ENCODE measurements around the gene FCHO2.
A peak's percentile ranks its signal among the peaks of the same experiment; 100 is the strongest.
"Not testable (repeated sequence)": the region's sequence is repeated elsewhere in the genome, so short reads cannot be mapped to it uniquely, and the experiment has no call there.

FCHO2 gene

GRCh38 chr5:72955768-72956323 lies at the start of gene FCHO2:
Gene FCHO2, plus strand, starts transcription at chr5:72956041. Its CDS starts 56 bp downstream, at chr5:72956097.
- Histone ChIP-seq H3K9me3 (ENCODE audit: control insufficient read depth, insufficient read depth, low read length) (no peaks in the 10 kb centered on the region), H3K27me3 (ENCODE audit: control insufficient read depth, insufficient read depth, low read length) (peaks cover 4% of the 10 kb centered on the region; the same call in 1 of the 2 replicates), H3K27ac (ENCODE audit: low read depth, low read length) (peak within 1 kb of the TSS; percentile 80), H3K9ac (ENCODE audit: low read depth, low read length) (peak within 1 kb of the TSS; percentile 83), H3K4me3 (ENCODE audit: low read depth, low read length) (peak within 1 kb of the TSS; percentile 94), H3K4me1 (ENCODE audit: control insufficient read depth, insufficient read depth, low read length) (peaks cover 25% of the 10 kb centered on the region), H3K36me3 (ENCODE audit: control insufficient read depth, insufficient read depth, low read length) (no peaks in the 10 kb centered on the region)

GRCh38 chr5:72906806-72907205 lies 49.0 kb upstream of the FCHO2 start:
- Histone ChIP-seq H3K36me3 (ENCODE audit: control insufficient read depth, insufficient read depth, low read length) (peaks cover 95% of the 10 kb centered on the region), H3K27ac (ENCODE audit: low read depth, low read length) (no peak overlapping the region), H3K4me1 (ENCODE audit: control insufficient read depth, insufficient read depth, low read length) (no peaks in the 10 kb centered on the region), H3K4me3 (ENCODE audit: low read depth, low read length) (no peak overlapping the region), H3K9ac (ENCODE audit: low read depth, low read length) (no peak overlapping the region), H3K27me3 (ENCODE audit: control insufficient read depth, insufficient read depth, low read length) (no peaks in the 10 kb centered on the region), H3K9me3 (ENCODE audit: control insufficient read depth, insufficient read depth, low read length) (no peaks in the 10 kb centered on the region)

DNA sequence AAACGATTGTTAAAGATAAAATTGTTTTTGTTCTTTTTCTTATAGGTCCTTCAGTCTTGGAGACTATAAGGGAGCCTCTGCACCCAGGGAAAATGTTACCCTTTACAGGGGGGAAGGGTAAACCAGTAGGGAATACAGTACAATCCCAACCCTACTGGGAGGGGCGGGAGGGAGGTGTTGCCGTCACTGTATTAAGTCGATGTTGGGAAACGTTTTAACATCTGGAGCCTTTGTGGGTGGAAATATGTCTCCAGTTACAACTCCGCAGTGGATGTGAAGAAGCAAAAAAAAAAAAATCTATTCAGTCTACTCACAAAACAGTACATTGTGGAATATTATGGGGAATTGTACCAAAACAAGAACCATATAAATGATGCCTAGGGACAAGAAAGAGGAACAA lies 47.2 kb upstream of the FCHO2 start:
- Histone ChIP-seq H3K36me3 (ENCODE audit: control insufficient read depth, insufficient read depth, low read length) (peaks cover 77% of the 10 kb centered on the region), H3K27me3 (ENCODE audit: control insufficient read depth, insufficient read depth, low read length) (no peaks in the 10 kb centered on the region), H3K9ac (ENCODE audit: low read depth, low read length) (no peak overlapping the region), H3K27ac (ENCODE audit: low read depth, low read length) (no peak overlapping the region), H3K9me3 (ENCODE audit: control insufficient read depth, insufficient read depth, low read length) (no peaks in the 10 kb centered on the region), H3K4me1 (ENCODE audit: control insufficient read depth, insufficient read depth, low read length) (no peaks in the 10 kb centered on the region), H3K4me3 (ENCODE audit: low read depth, low read length) (no peak overlapping the region)

- Histone ChIP-seq H3K9me3 (ENCODE audit: control insufficient read depth, insufficient read depth, low read length) (no peaks in the 10 kb centered on the region), H3K9ac (ENCODE audit: low read depth, low read length) (no peak overlapping the region), H3K27ac (ENCODE audit: low read depth, low read length) (no peak overlapping the region), H3K27me3 (ENCODE audit: control insufficient read depth, insufficient read depth, low read length) (no peaks in the 10 kb centered on the region), H3K4me1 (ENCODE audit: control insufficient read depth, insufficient read depth, low read length) (no peaks in the 10 kb centered on the region; the same call in 1 of the 2 replicates), H3K36me3 (ENCODE audit: control insufficient read depth, insufficient read depth, low read length) (no peaks in the 10 kb centered on the region; the same call in 1 of the 2 replicates), H3K4me3 (ENCODE audit: low read depth, low read length) (no peak overlapping the region)
Observed at GRCh38 chr5:72917371-72917776, 38.5 kb upstream of the FCHO2 start.

DNA sequence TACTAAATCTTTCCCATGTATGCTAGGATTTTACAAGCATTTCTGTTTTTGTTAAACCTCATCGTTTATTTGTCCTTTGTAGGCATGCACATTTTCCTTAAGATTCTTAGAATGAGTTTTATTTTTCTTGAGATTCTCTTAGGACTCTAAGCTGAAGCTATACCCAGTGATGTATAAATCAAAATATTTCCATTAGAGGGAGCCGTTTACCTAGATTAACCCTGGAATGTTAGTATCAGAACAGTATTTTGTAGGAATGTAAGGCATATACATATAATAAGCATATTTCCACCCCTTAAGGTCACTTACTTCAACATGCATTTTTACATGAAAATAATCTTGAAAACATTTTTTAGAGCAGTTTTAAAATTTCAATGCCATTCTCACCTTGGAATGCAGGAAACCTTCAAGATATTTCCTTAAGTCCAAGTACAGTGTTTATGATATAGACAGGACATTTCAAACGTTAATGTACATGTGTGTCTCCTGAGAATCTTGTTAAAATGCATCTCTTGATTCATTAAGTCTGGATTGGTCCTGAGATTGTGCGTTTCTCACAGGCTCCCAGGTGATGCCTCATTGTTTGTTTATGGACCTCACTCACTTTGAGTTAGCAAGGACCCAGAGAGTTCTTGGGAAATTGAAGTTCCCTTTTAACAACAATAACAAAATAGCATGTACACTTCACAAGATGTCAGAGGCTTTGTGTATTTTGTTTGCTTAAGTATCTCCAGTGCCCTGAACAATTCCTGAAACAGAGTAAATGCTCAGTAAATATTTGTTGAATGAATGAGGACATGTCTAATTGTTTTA lies 34.9 kb upstream of the FCHO2 start:
- no peaks in the 10 kb centered on the region for H3K36me3 ChIP-seq (ENCODE audit: control insufficient read depth, insufficient read depth, low read length)
- no peaks in the 10 kb centered on the region; the same call in 1 of the 2 replicates for H3K9me3 ChIP-seq (ENCODE audit: control insufficient read depth, insufficient read depth, low read length)
- no peaks in the 10 kb centered on the region; the same call in 1 of the 2 replicates for H3K4me1 ChIP-seq (ENCODE audit: control insufficient read depth, insufficient read depth, low read length)
- H3K27ac ChIP-seq (ENCODE audit: low read depth, low read length): no peak overlapping the region
- no peak overlapping the region for H3K4me3 ChIP-seq (ENCODE audit: low read depth, low read length)
- no peak overlapping the region for H3K9ac ChIP-seq (ENCODE audit: low read depth, low read length)
- no peaks in the 10 kb centered on the region for H3K27me3 ChIP-seq (ENCODE audit: control insufficient read depth, insufficient read depth, low read length)

DNA sequence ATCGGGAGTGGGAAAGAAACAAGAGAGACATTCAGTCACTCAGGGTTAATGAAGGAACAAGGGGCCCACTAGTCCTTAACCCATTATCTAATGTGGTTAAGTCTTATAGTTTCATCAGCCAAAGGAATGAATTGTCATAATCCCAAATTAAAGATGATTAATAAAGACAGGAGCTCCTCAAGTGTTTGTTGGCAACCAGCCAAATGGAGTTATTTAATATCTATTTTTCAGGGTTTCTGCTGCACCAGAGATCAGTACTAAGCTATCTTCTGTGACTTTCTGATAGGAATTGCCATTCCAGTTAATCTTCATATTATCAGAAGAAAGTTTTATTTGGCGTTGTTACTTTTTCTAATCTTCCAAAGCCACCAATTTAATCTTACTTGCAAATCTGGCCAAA lies 34.0 kb upstream of the FCHO2 start:
- H3K4me3 ChIP-seq (ENCODE audit: low read depth, low read length): no peak overlapping the region
- no peak overlapping the region for H3K27ac ChIP-seq (ENCODE audit: low read depth, low read length)
- H3K27me3 ChIP-seq (ENCODE audit: control insufficient read depth, insufficient read depth, low read length): no peaks in the 10 kb centered on the region
- H3K9ac ChIP-seq (ENCODE audit: low read depth, low read length): no peak overlapping the region
- no peaks in the 10 kb centered on the region; the same call in 1 of the 2 replicates for H3K4me1 ChIP-seq (ENCODE audit: control insufficient read depth, insufficient read depth, low read length)
- no peaks in the 10 kb centered on the region for H3K36me3 ChIP-seq (ENCODE audit: control insufficient read depth, insufficient read depth, low read length)
- H3K9me3 ChIP-seq (ENCODE audit: control insufficient read depth, insufficient read depth, low read length): no peaks in the 10 kb centered on the region; the same call in 1 of the 2 replicates

DNA sequence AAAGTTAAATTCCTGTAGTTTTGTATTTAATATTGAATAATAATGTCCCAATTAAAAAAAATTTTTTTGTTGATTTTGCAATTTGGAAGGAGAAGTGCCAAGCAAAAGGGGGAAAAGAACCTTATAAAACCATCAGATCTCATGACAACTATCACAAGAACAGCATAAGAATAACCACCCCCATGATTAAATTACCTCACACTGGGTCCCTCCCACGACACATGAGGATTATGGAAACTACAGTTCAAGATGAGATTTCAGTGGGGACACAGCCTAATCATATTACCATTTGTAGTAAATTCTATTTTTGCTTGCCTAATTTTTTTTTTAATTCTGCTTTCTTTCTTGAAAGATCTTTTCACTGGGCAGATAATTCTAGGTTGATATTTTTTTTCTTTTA lies 33.4 kb upstream of the FCHO2 start:
- H3K9me3 ChIP-seq (ENCODE audit: control insufficient read depth, insufficient read depth, low read length): no peaks in the 10 kb centered on the region; the same call in 1 of the 2 replicates
- H3K27ac ChIP-seq (ENCODE audit: low read depth, low read length): no peak overlapping the region
- no peak overlapping the region for H3K4me3 ChIP-seq (ENCODE audit: low read depth, low read length)
- H3K36me3 ChIP-seq (ENCODE audit: control insufficient read depth, insufficient read depth, low read length): no peaks in the 10 kb centered on the region
- H3K9ac ChIP-seq (ENCODE audit: low read depth, low read length): no peak overlapping the region
- peaks cover under 1% of the 10 kb centered on the region; the same call in 1 of the 2 replicates for H3K4me1 ChIP-seq (ENCODE audit: control insufficient read depth, insufficient read depth, low read length)
- H3K27me3 ChIP-seq (ENCODE audit: control insufficient read depth, insufficient read depth, low read length): no peaks in the 10 kb centered on the region

GRCh38 chr5:72925336-72926010 lies 30.4 kb upstream of the FCHO2 start:
- H3K9me3 ChIP-seq (ENCODE audit: control insufficient read depth, insufficient read depth, low read length): no peaks in the 10 kb centered on the region; the same call in 1 of the 2 replicates
- H3K27ac ChIP-seq (ENCODE audit: low read depth, low read length): no peak overlapping the region
- no peak overlapping the region for H3K4me3 ChIP-seq (ENCODE audit: low read depth, low read length)
- no peaks in the 10 kb centered on the region for H3K36me3 ChIP-seq (ENCODE audit: control insufficient read depth, insufficient read depth, low read length)
- H3K4me1 ChIP-seq (ENCODE audit: control insufficient read depth, insufficient read depth, low read length): peaks cover 5% of the 10 kb centered on the region; the same call in 1 of the 2 replicates
- no peak overlapping the region for H3K9ac ChIP-seq (ENCODE audit: low read depth, low read length)
- H3K27me3 ChIP-seq (ENCODE audit: control insufficient read depth, insufficient read depth, low read length): no peaks in the 10 kb centered on the region

- H3K4me1 ChIP-seq (ENCODE audit: control insufficient read depth, insufficient read depth, low read length); H3K27me3 ChIP-seq (ENCODE audit: control insufficient read depth, insufficient read depth, low read length); H3K9me3 ChIP-seq (ENCODE audit: control insufficient read depth, insufficient read depth, low read length); H3K4me3 ChIP-seq (ENCODE audit: low read depth, low read length); H3K9ac ChIP-seq (ENCODE audit: low read depth, low read length); H3K36me3 ChIP-seq (ENCODE audit: control insufficient read depth, insufficient read depth, low read length); H3K27ac ChIP-seq (ENCODE audit: low read depth, low read length): not testable (repeated sequence)
Observed at GRCh38 chr5:72932686-72933085, 23.2 kb upstream of the FCHO2 start.

GRCh38 chr5:72934953-72935725 lies 20.7 kb upstream of the FCHO2 start:
- not testable (repeated sequence) for H3K27me3 ChIP-seq (ENCODE audit: control insufficient read depth, insufficient read depth, low read length); H3K27ac ChIP-seq (ENCODE audit: low read depth, low read length); H3K9ac ChIP-seq (ENCODE audit: low read depth, low read length); H3K4me1 ChIP-seq (ENCODE audit: control insufficient read depth, insufficient read depth, low read length); H3K36me3 ChIP-seq (ENCODE audit: control insufficient read depth, insufficient read depth, low read length); H3K4me3 ChIP-seq (ENCODE audit: low read depth, low read length); H3K9me3 ChIP-seq (ENCODE audit: control insufficient read depth, insufficient read depth, low read length)
